Activated CD8-positive, alpha-beta memory T cell treated with anti-CD3 and anti-CD28 coated beads, Interleukin-2, amount 50 U/mL, for 4 hours (primary cell): ENCODE measurements around the gene MET.

Experiments used
- DNase-seq: peaks from one replicate; pipeline ENCODE4 v3.0.0-alpha.2; 2020

The MET gene

GRCh38 chr7:116665332-116665996 is 6.5 kb upstream of the MET start:
- no peak for DNase-seq

- no peak for DNase-seq
These were observed 2.2 kb upstream of the MET start for GRCh38 chr7:116669769-116670168.

GRCh38 chr7:116670409-116671015 is 1.5 kb upstream of the MET start:
- no peak for DNase-seq

- no peak for DNase-seq
These were observed 885 bp upstream of the MET start for GRCh38 chr7:116671111-116671510.

- no peak for DNase-seq
These were observed 830 bp downstream of the MET start for GRCh38 chr7:116672596-116673456.

GRCh38 chr7:116673457-116673865 is 1.5 kb downstream of the MET start:
- no peak for DNase-seq

GRCh38 chr7:116674508-116675173 is 2.6 kb downstream of the MET start:
- no peak for DNase-seq

- no peak for DNase-seq
These were observed 3.9 kb downstream of the MET start for GRCh38 chr7:116675812-116676355.

GRCh38 chr7:116678780-116679179 is 6.8 kb downstream of the MET start:
- no peak for DNase-seq

- no peak for DNase-seq
These were observed 7.5 kb downstream of the MET start for GRCh38 chr7:116679500-116679899.

GRCh38 chr7:116683786-116684185 is 11.8 kb downstream of the MET start:
- no peak for DNase-seq

- DNase-seq = no peak
These were observed 14.0 kb downstream of the MET start for GRCh38 chr7:116686033-116686432.

- no peak for DNase-seq
These were observed 14.9 kb downstream of the MET start for GRCh38 chr7:116686812-116687419.

- no peak for DNase-seq
These were observed 15.8 kb downstream of the MET start for GRCh38 chr7:116687801-116688201.

- DNase-seq = no peak
These were observed 17.8 kb downstream of the MET start for GRCh38 chr7:116689790-116690259.

GRCh38 chr7:116691664-116692063 is 19.7 kb downstream of the MET start:
- DNase-seq = no peak

- no peak for DNase-seq
These were observed 20.7 kb downstream of the MET start for GRCh38 chr7:116692401-116693308.

- no peak for DNase-seq
These were observed 24.7 kb downstream of the MET start for GRCh38 chr7:116696707-116697106.

- no peak for DNase-seq
These were observed 25.2 kb downstream of the MET start for GRCh38 chr7:116697152-116697551.

- DNase-seq = no peak
These were observed 25.8 kb downstream of the MET start for GRCh38 chr7:116697761-116698160.

GRCh38 chr7:116698396-116698795 is 26.4 kb downstream of the MET start:
- DNase-seq = no peak
